ENCODE data around the gene PTPN3. TPM values are rescaled to one million over a fixed set of nuclear protein-coding genes. Genes with fewer than 3 reads are reported as not detected.

PTPN3 gene
- polyA plus RNA-seq, 2 of the 4 experiments (the other 2 are of a cell fraction) = 8.9 to 20.3 TPM

GRCh38 chr9:109344866-109345265, 153.2 kb downstream of the PTPN3 start:
- POLR2A ChIA-PET = interaction anchor here (1.2 kb wide), 1 partner anchor 17 kb away, joined by 3 read pairs; no protein-coding TSS in a partner anchor
- H3K4me2 ChIP-seq = no peak overlapping the region
- WGBS (ENCODE audit: missing lambda C conversion rate) = 59% methylated on average over 3 of the region's 3 CpGs
- no peaks in the 10 kb centered on the region for H3K9me3 ChIP-seq
- FAIRE-seq (no peak), ATAC-seq (no peak), DNase-seq (ENCODE audit: low read depth in 1 of 2, low spot score in 1 of 2) (no peak)
- TF ChIP-seq HOXA7 (CRISPR knock-in tag; IDR thresholded peaks at IDR 0.05) (no peak), MYC (IDR thresholded peaks at IDR 0.05; ENCODE audit: borderline replicate concordance, low read length) (no peak), SMC3 (IDR thresholded peaks at IDR 0.05) (no peak), RFX5 (IDR thresholded peaks at IDR 0.05) (no peak), MAX (IDR thresholded peaks at IDR 0.05) (no peak), REST (IDR thresholded peaks at IDR 0.05) (no peak), RCOR1 (IDR thresholded peaks at IDR 0.05; ENCODE audit: low read depth, low read length) (no peak), POLR2A (IDR thresholded peaks at IDR 0.05; ENCODE audit: low read length) (no peak)
- no peak overlapping the region for H3K4me3 ChIP-seq
- no peak overlapping the region for H3K27ac ChIP-seq
- CTCF ChIA-PET = interaction anchor here (0.6 to 3.1 kb wide), 11 partner anchors 8 to 248 kb away, joined by 3 to 24 read pairs (median 3); no protein-coding TSS in a partner anchor
- peaks cover 19% of the 10 kb centered on the region for H3K4me1 ChIP-seq

- WGBS (ENCODE audit: missing lambda C conversion rate) = 86% methylated on average over 4 of the region's 4 CpGs
- CTCF ChIA-PET = interaction anchor here (0.6 to 2.8 kb wide), 7 partner anchors 9 to 127 kb away, joined by 3 to 10 read pairs (median 3); no protein-coding TSS in a partner anchor
- Histone ChIP-seq H3K4me2 (no peak overlapping the region), H3K4me3 (no peak overlapping the region), H3K4me1 (0 out of 3 replicates have a peak, but pooled peaks cover 3% of the 10 kb centered on the region), H3K9me3 (no peaks in the 10 kb centered on the region), H3K27ac (no peak overlapping the region)
- no peak for DNase-seq (ENCODE audit: low read depth in 1 of 2, low spot score in 1 of 2)
- no peak for ATAC-seq
- TF ChIP-seq MAZ (IDR thresholded peaks at IDR 0.05; ENCODE audit: borderline replicate concordance, low read depth, low read length) (no peak), ZC3H11A (IDR thresholded peaks at IDR 0.05) (no peak), RFX5 (IDR thresholded peaks at IDR 0.05) (no peak), CTCF (IDR thresholded peaks at IDR 0.05) (no peak), NPAS2 (CRISPR knock-in tag; IDR thresholded peaks at IDR 0.05; ENCODE audit: borderline replicate concordance) (no peak), RARB (CRISPR knock-in tag; IDR thresholded peaks at IDR 0.05) (no peak), USF2 (IDR thresholded peaks at IDR 0.05) (no peak), MAFK (IDR thresholded peaks at IDR 0.05; ENCODE audit: partially characterized antibody) (no peak), FOXS1 (CRISPR knock-in tag; IDR thresholded peaks at IDR 0.05) (no peak), JUN (IDR thresholded peaks at IDR 0.05) (no peak), CBX8 (IDR thresholded peaks at IDR 0.05) (no peak), POLR2AphosphoS2 (conservative IDR thresholded peaks at IDR 0.05; ENCODE audit: low read length) (no peak), POLR2A (IDR thresholded peaks at IDR 0.05; ENCODE audit: low read length) (no peak)
- POLR2A ChIA-PET = no interaction called here
- FAIRE-seq = no peak
Measured at GRCh38 chr9:109342878-109343277, 155.2 kb downstream of the PTPN3 start.
